Ishikawa (cell line): Measurements from ENCODE around the gene COL26A1.

Experiments
- CEBPB ChIP-seq: IDR thresholded peaks from 2 replicates; pipeline ENCODE4 v1.6.1; 2012
- CREB1 ChIP-seq: IDR thresholded peaks from 2 replicates; pipeline ENCODE4 v1.6.1; 2012; ENCODE audit warnings: low read depth
- EGR1 ChIP-seq: IDR thresholded peaks from 2 replicates; pipeline ENCODE4 v1.6.1; 2012
- EP300 ChIP-seq: IDR thresholded peaks from 2 replicates; pipeline ENCODE4 v1.6.1; 2012; ENCODE audit warnings: borderline replicate concordance
- FOXM1 ChIP-seq: IDR thresholded peaks from 2 replicates; pipeline ENCODE4 v1.6.1; 2012; ENCODE audit warnings: low read depth, borderline replicate concordance
- NFIC ChIP-seq: IDR thresholded peaks from 2 replicates; pipeline ENCODE4 v1.6.1; 2012
- RAD21 ChIP-seq: IDR thresholded peaks from 2 replicates; pipeline ENCODE4 v1.6.1; 2012; ENCODE audit warnings: low read depth
- TAF1 ChIP-seq: IDR thresholded peaks from 2 replicates; pipeline ENCODE4 v1.6.1; 2012; ENCODE audit warnings: low read depth, mild to moderate bottlenecking
- TCF12 ChIP-seq: IDR thresholded peaks from 2 replicates; pipeline ENCODE4 v1.6.1; 2012; ENCODE audit warnings: low read depth
- TEAD4 ChIP-seq: IDR thresholded peaks from 2 replicates; pipeline ENCODE4 v1.6.1; 2012
- TF ChIP-seq, protein P1 (sequence below): IDR thresholded peaks from 2 replicates; pipeline ENCODE4 v1.6.1; 2012; ENCODE audit warnings: low read depth, mild to moderate bottlenecking
- TF ChIP-seq, protein P2 (sequence below): IDR thresholded peaks from 2 replicates; pipeline ENCODE4 v1.6.1; 2012
- TF ChIP-seq, protein P3 (sequence below): IDR thresholded peaks from 2 replicates; pipeline ENCODE4 v1.6.1; 2012

DNA sequence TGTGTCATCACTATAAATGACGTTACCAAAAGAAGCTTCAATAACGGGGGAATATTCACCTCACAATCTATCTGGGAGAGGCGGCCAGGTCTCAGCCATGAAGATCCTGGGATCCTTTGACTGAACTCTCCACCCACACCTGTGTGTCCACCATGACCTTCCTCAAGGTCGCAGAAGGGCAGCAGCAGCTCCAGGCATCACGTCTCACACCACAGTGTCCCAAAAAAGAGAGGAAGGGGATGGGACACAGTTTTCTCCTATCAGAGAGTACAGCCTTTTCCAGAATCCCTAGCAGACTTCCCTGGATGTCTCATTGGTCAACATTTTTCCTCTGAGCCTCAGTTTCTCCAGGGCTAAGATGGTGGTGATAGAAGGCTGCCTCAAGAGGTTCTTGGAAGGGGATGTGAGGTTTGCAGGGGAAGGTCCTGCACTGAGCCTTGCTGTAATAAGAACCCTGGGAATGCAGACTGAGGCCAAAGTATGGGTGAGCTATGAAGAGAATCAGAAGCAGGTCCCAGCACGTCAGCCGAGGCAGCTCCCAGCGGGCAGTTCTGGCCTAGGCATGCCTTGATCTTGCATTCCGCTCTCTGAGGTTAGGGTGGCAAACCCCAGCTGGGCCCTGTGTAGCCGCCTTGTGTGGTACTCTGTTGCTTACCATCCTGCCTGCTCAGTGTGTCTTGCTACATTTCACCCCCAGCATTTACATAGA is 63.8 kb downstream of the COL26A1 start:
- TF ChIP-seq CEBPB (no peak), TCF12 (no peak), NFIC (no peak), EGR1 (no peak), FOXM1 (no peak), TAF1 (no peak), RAD21 (no peak), TEAD4 (no peak), EP300 (no peak), CREB1 (no peak)
- TF ChIP-seq, protein P1, sequence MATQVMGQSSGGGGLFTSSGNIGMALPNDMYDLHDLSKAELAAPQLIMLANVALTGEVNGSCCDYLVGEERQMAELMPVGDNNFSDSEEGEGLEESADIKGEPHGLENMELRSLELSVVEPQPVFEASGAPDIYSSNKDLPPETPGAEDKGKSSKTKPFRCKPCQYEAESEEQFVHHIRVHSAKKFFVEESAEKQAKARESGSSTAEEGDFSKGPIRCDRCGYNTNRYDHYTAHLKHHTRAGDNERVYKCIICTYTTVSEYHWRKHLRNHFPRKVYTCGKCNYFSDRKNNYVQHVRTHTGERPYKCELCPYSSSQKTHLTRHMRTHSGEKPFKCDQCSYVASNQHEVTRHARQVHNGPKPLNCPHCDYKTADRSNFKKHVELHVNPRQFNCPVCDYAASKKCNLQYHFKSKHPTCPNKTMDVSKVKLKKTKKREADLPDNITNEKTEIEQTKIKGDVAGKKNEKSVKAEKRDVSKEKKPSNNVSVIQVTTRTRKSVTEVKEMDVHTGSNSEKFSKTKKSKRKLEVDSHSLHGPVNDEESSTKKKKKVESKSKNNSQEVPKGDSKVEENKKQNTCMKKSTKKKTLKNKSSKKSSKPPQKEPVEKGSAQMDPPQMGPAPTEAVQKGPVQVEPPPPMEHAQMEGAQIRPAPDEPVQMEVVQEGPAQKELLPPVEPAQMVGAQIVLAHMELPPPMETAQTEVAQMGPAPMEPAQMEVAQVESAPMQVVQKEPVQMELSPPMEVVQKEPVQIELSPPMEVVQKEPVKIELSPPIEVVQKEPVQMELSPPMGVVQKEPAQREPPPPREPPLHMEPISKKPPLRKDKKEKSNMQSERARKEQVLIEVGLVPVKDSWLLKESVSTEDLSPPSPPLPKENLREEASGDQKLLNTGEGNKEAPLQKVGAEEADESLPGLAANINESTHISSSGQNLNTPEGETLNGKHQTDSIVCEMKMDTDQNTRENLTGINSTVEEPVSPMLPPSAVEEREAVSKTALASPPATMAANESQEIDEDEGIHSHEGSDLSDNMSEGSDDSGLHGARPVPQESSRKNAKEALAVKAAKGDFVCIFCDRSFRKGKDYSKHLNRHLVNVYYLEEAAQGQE = no peak
- TF ChIP-seq, protein P2, sequence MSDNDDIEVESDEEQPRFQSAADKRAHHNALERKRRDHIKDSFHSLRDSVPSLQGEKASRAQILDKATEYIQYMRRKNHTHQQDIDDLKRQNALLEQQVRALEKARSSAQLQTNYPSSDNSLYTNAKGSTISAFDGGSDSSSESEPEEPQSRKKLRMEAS = no peak
- TF ChIP-seq, protein P3, sequence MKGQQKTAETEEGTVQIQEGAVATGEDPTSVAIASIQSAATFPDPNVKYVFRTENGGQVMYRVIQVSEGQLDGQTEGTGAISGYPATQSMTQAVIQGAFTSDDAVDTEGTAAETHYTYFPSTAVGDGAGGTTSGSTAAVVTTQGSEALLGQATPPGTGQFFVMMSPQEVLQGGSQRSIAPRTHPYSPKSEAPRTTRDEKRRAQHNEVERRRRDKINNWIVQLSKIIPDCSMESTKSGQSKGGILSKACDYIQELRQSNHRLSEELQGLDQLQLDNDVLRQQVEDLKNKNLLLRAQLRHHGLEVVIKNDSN = no peak
